Adrenal gland (tissue), 12 donors: ENCODE results near the gene DBT. TPM values are rescaled to one million over a fixed set of nuclear protein-coding genes. Genes with fewer than 3 reads are reported as not detected.

Experiments
- DNase-seq, 7 donors: peaks; one replicate each; pipeline ENCODE4 v3.0.0-alpha.2; 2019 to 2020
- H3K27ac ChIP-seq, 5 donors: fragments of 200-600 bp; sonication (generic) in 4 of 5; 1 replicate in 3 of 5; 2 replicates in 2 of 5; pipeline versions ENCODE4 v1.5.1 to v1.8.0; 2016 to 2020; ENCODE audit warnings: mild to moderate bottlenecking in 1 of 5
- H3K27me3 ChIP-seq: fragments of 200-600 bp; 2 replicates; pipeline ENCODE4 v1.8.0; 2021
- H3K36me3 ChIP-seq, 2 donors: fragments of 200-600 bp; replicated peaks in 1 of 2; 1 replicate in 1 of 2; 2 replicates in 1 of 2; pipeline versions ENCODE4 v1.5.1 to v1.8.0; 2018 to 2022
- H3K4me1 ChIP-seq, 2 donors: fragments of 200-600 bp; replicated peaks in 1 of 2; 1 replicate in 1 of 2; 2 replicates in 1 of 2; pipeline versions ENCODE4 v1.5.1 to v1.8.0; 2018 to 2021
- H3K4me3 ChIP-seq, 4 donors: fragments of 200-600 bp; sonication (generic) in 3 of 4; one replicate each; pipeline ENCODE4 v1.5.1; 2016 to 2018
- H3K9me3 ChIP-seq, 3 donors: fragments of 200-600 bp; sonication (generic) in 1 of 3; replicated peaks in 1 of 3; 1 replicate in 2 of 3; 2 replicates in 1 of 3; pipeline versions ENCODE4 v1.5.1 to v1.8.0; 2016 to 2021
- CTCF ChIP-seq, 6 experiments: fragments of 450-650 bp in 4 of 6; fragments of 200-600 bp in 2 of 6; sonication (generic) in 1 of 6; IDR thresholded peaks; 1 replicate in 5 of 6; 2 replicates in 1 of 6; pipeline versions ENCODE4 v1.5.1 to v1.8.0; 2016 to 2021; ENCODE audit warnings: antibody characterized with exemption in 6 of 6, mild to moderate bottlenecking in 2 of 6, moderate library complexity in 1 of 6
- POLR2A ChIP-seq, 2 donors: fragments of 450-650 bp; IDR thresholded peaks; one replicate each; pipeline ENCODE4 v1.6.1; 2017; ENCODE audit warnings: antibody characterized with exemption in 2 of 2, mild to moderate bottlenecking in 2 of 2, moderate library complexity in 1 of 2
- WGBS, 4 donors: extraction: QIAGEN DNeasy Blood & Tissue Kit in 2 of 4; methylation state at CpG; one replicate each; pipeline versions ENCODE4 v1.1.5 to v1.1.7; 2013 to 2017; 5-methylcytosine and 5-hydroxymethylcytosine counted together
- intact Hi-C, 2 donors: fragments of 100-400 bp; cut with DNase I; formaldehyde crosslinking; loops; one replicate each; pipeline versions ENCODE4 v1.14.1 to v1.15.0; 2022 to 2023
- polyA plus RNA-seq, 3 donors: library from polyadenylated mRNA; stranded (reverse); fragments of 200-250 nt in 2 of 3; fragments of 350-450 nt in 1 of 3; fragmentation: Illumina TruSeq in 1 of 3; extraction: RNeasy Lipid Tissue Mini Kit (QIAGEN cat#74804) in 1 of 3; gene quantifications; one replicate each; pipeline ENCODE4 v1.2.3, GENCODE V29; 2013 to 2014
- total RNA-seq, 9 donors: library from RNA; depleted of rRNA in 4 of 9; stranded (reverse); fragments of >200 nt in 4 of 9; fragments of 120-200 nt in 1 of 9; fragmentation: NEBNext Ultra II Directional in 1 of 9; extraction: Animal tissue kit (Norgen Biotek cat#: 25700) in 1 of 9; gene quantifications; one replicate each; pipeline versions ENCODE4 v1.1.0 to v1.2.4, GENCODE V29; 2013 to 2023
- donor health status: healthy with polysubstance abuse.
- donor health status: Bipolar disorder and iron deficiency.
- donor health status: DM: yes; HTN: yes; CAD: no.
- donor health status: DM: no; HTN: no; CAD: no.
- donor health status: DM: no; HTN: no; CAD: no.
- donor health status: DM: yes; HTN: yes; CAD: no.

DBT gene
- total and polyA plus RNA-seq, 12 donors: 3.1 to 44.9 (median 17.8) TPM

- peaks cover 6 to 7% of the 10 kb centered on the region in 2 donors for H3K4me1 ChIP-seq
- no peak for TF ChIP-seq POLR2A (IDR thresholded peaks at IDR 0.05)
- TF ChIP-seq CTCF (IDR thresholded peaks at IDR 0.05): no peak
- peaks cover 0 to 8% of the 10 kb centered on the region in 2 donors for H3K36me3 ChIP-seq
- H3K27me3 ChIP-seq: no peaks in the 10 kb centered on the region
- DNase-seq: no peak
- no peak overlapping the region for H3K4me3 ChIP-seq
- intact Hi-C loops: no loop called here
- 28 to 49% (median 35%) methylated on average over 2 of the region's 2 CpGs for WGBS, 4 donors
- H3K27ac ChIP-seq: no peak overlapping the region
- no peaks in the 10 kb centered on the region for H3K9me3 ChIP-seq
These were observed 98.0 kb downstream of the DBT start for GRCh38 chr1:100151679-100152078.

- TF ChIP-seq POLR2A (IDR thresholded peaks at IDR 0.05): no peak
- no peak for TF ChIP-seq CTCF (IDR thresholded peaks at IDR 0.05)
- no peaks in the 10 kb centered on the region for H3K9me3 ChIP-seq
- peaks cover 0 to 43% of the 10 kb centered on the region in 2 donors for H3K36me3 ChIP-seq
- no peak overlapping the region for H3K4me3 ChIP-seq
- no peak overlapping the region for H3K27ac ChIP-seq
- H3K27me3 ChIP-seq: no peaks in the 10 kb centered on the region
- WGBS, 4 donors: 93 to 95% (median 93%) methylated on average over 4 of the region's 4 CpGs
- H3K4me1 ChIP-seq: peaks cover 6 to 7% of the 10 kb centered on the region in 2 donors
- intact Hi-C loops: loop anchor here in 1 of 2 donors (10.0 kb wide), 1 partner anchor 127 kb away; no protein-coding TSS in a partner anchor
- DNase-seq: no peak
These were observed 101.8 kb downstream of the DBT start for GRCh38 chr1:100147875-100148274.

- H3K4me3 ChIP-seq: no peak overlapping the region
- H3K27ac ChIP-seq: no peak overlapping the region
- no peak for DNase-seq
- intact Hi-C loops: loop anchor here in 1 of 2 donors (10.0 kb wide), 1 partner anchor 128 kb away; no protein-coding TSS in a partner anchor
- peaks cover 6% of the 10 kb centered on the region in 2 donors for H3K4me1 ChIP-seq
- TF ChIP-seq POLR2A (IDR thresholded peaks at IDR 0.05) (no peak), CTCF (IDR thresholded peaks at IDR 0.05) (no peak)
- WGBS, 4 donors: 96 to 100% (median 99%) methylated on average over 1 of the region's 1 CpG
- no peaks in the 10 kb centered on the region for H3K27me3 ChIP-seq
- no peaks in the 10 kb centered on the region for H3K9me3 ChIP-seq
- H3K36me3 ChIP-seq: peaks cover 0 to 51% of the 10 kb centered on the region in 2 donors
These were observed 102.7 kb downstream of the DBT start for GRCh38 chr1:100146958-100147357.

GRCh38 chr1:100145116-100145515, 104.5 kb downstream of the DBT start:
- Histone ChIP-seq H3K27me3 (no peaks in the 10 kb centered on the region), H3K9me3 (no peaks in the 10 kb centered on the region), H3K27ac (no peak overlapping the region), H3K36me3 (peaks cover 0 to 69% of the 10 kb centered on the region in 2 donors), H3K4me1 (no peaks in the 10 kb centered on the region), H3K4me3 (no peak overlapping the region)
- intact Hi-C loops: loop anchor here in 1 of 2 donors (10.0 kb wide), 1 partner anchor 130 kb away; no protein-coding TSS in a partner anchor
- TF ChIP-seq CTCF (IDR thresholded peaks at IDR 0.05): no peak
- DNase-seq: no peak
- WGBS, 4 donors: 93 to 96% (median 94%) methylated on average over 3 of the region's 3 CpGs
